ENCODE data around the gene GRIN2C.
A peak's percentile ranks its signal among the peaks of the same experiment; 100 is the strongest.

The GRIN2C gene

DNA sequence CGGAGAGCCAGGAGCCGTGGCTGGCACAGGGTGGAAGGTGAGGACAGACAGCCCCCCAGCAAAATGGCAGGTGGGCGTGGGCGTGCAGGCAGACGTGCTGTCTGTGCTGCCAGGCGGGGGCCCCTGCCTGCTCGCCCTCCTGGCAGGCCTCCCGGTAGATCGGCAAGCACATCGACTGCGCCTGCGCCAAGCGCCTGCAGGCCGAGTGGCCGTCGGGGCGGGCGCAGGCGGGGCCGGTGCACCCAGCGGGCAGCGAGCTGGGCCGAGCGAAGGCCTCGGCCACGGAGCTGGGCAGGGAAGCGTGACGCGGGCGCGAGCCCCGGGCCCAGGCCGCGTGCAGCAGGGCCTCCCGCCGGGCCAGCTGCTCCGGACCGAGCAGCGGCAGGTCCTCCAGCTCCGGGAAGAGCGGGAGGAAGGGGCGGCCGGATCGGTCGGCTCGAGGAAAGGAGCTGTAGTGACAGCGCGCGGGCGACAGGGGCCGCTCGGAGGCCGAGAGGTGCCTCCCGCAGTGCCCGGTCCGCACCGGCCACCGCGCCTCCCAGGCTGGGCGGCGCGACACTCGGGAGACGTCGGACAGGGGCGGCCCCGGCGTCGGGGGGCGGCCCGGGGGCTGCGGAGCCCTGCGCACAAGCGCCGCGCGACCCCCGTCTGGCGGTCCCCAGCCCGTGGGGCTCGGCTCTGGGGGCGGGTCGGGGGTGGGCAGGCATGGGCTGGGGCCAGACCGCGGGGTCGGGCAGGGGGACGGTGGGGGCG is 16.9 kb downstream of the GRIN2C start:
- peak; percentile 58 for DNase-seq

DNA sequence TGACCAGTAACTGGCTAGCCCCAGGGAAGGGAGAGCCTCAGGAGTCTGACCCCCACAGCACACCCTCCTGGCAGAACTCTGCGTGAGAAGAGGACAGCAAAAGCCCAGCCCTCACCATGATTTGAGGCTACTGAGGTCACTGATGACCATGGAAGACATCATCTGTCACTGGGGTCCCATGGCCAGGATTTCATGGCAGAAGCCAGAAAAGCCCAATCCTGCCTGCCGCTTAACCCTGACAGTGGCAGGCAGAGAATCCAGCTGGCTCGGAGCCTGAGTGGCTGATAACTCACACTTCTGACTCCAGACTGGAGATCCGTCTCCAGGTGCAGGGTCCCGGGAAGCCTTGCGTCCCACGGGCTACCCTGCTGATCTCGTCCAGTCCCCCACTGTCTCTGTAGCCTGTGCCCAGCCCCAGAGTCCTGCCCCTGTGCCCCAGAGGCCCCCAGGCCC is 17.5 kb downstream of the GRIN2C start:
- no peak for DNase-seq

DNA sequence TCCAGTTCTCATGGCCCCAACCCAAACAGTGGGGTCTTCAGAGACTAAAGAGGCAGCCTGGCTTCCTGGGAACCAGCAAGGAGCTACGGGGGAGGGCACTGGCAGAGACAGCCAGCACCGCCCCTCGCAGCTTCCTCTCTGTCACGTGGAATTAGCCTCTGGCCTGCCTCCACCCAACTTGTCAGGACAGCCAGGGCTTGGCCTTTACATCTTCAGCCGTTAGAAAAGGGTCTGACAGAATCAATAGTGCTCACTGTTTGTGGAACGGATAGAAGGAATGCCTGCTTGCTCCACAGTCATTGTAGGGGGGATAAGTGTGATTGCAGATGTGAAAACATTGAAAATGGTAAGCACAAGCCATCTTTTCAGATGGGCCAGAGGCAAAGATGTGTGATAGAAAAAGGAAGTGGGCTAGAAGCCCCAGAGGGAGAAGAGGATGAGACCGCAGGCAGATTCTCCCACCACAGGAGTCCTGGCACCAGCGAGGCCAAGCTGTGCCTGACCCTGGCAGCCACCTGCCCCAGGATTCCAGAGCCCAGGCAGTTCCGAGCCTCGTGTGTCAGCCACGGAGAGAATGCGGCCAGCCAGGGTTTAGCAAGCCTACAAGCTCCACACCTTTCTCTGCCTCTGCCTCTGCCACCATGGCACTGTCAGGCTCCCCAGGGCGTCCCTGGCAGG is 18.6 kb downstream of the GRIN2C start:
- DNase-seq: peak; percentile 28

DNA sequence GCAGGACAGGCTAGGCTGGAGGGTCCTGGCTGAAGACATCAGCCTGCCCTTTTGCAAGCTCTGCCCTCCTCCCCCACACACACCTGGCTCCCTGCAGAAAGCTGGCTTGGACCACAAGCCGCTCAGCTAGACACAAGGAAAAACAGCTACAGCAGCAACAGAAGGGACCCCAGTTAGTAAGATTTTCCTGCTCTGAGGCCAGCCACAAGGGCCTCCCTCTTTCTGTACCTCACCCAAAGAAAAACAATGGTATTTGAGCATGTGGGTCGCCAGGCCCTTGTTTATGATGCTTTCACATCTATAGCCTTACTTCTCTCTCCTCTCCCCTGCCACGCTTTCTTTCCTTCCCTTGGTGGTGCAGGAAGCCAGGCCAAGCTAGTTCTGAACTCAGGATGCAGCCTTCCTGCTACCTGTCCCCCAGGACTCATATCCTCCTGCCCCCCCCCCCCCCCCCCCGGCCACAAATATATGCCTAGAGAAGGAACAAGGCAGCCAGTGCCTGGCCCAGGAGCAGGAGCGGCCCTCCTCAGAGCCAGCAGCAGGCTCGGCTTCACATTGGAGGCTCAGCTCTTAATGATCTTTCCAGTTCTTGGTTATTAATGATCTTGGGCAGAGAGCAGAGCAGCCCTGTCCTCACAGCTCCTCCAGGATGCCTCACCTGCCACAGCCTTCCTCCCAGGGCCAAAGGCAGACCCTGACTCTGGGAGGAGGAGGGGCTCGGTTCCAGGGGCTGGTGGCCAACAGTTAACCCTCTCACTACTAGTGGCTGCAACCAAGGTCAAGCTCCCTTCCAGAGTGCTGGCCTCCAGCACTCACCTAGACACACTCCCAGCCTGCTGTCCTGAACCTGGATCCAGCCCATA is 19.5 kb downstream of the GRIN2C start:
- no peak for DNase-seq

GRCh38 chr17:74838274-74838673 is 21.4 kb downstream of the GRIN2C start:
- no peak for DNase-seq

DNA sequence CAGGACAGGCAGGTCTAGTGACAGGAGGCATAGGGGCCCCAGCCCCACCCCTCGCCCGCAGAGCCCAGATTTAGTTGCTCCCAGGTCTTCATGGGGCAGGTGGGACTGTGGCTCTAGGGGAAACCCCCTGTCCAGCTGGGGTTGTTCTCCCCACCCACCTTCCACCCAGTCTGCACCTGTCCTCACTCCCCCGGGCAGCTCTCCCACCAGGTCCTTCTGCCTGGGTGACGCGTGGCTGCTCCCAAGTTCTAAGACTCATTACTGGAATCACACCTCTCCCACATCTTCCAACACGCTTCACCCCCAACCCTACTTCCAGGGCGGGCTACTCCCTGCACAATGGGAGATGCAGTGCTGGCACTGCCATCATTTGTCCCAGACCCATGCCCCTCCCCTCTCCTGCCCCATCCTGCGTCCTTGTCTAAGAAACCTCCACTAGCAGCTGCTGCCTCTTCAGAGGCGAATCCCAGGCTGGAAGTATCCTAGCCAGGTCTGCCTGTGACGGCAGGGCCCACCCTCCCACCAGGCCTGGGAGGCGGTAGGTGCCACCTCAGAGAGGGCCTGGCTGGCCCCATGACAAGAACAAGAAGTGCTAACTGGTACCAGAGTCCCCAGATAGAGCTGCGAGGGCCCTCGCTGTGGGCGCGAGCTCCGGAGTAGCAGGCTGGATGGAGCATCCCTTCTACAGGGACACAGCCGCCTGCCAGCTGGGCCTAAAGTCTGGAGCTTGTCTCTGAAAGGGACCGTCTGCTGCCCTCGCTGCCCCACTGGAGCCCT is 22.8 kb downstream of the GRIN2C start:
- no peak for DNase-seq

GRCh38 chr17:74836191-74836590 is 23.5 kb downstream of the GRIN2C start:
- no peak for DNase-seq

GRCh38 chr17:74833501-74834377 is 25.9 kb downstream of the GRIN2C start:
- no peak for DNase-seq

GRCh38 chr17:74832421-74832820 is 27.3 kb downstream of the GRIN2C start:
- no peak for DNase-seq

GRCh38 chr17:74831444-74832146 is 28.1 kb downstream of the GRIN2C start:
- DNase-seq: no peak

DNA sequence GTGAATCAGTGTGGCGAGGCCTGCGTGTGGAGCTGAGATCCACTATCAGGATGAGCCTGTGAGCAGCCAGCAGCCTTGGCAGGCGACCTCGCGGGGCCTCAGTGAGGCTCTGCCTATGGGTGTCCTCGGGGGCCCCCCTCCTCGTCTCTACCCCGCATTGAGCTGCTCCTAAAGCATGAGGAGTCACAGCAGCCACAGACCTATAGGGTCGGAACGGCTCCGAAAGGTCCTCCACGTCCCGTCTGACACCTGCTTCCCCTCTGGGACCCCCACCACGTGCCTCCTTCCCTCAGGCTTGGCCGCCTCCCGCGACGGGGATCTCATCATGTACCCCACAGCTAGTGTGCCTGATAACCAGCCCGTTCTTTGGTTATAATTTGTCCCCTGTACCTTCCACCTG is 28.8 kb downstream of the GRIN2C start:
- no peak for DNase-seq

DNA sequence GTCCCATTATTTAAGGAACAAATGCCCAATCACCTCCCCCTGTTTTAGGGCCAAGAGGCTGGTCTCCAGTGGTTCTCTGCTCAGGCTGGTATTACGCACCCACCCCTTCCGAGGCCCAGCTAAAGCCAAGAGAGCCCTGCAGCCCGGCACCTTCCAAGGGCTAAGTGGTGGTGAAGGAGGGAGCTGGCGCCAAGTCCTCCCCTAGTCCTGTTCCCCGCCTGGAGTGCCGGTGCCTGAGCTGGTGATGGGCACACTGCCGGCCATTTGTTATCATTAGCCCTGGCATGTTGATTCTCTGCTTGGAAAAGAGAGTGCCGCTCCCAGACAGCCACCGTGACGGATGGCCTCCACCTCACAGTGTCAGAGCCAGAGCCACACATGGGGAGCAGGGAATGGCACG is 31.9 kb downstream of the GRIN2C start:
- no peak for DNase-seq

DNA sequence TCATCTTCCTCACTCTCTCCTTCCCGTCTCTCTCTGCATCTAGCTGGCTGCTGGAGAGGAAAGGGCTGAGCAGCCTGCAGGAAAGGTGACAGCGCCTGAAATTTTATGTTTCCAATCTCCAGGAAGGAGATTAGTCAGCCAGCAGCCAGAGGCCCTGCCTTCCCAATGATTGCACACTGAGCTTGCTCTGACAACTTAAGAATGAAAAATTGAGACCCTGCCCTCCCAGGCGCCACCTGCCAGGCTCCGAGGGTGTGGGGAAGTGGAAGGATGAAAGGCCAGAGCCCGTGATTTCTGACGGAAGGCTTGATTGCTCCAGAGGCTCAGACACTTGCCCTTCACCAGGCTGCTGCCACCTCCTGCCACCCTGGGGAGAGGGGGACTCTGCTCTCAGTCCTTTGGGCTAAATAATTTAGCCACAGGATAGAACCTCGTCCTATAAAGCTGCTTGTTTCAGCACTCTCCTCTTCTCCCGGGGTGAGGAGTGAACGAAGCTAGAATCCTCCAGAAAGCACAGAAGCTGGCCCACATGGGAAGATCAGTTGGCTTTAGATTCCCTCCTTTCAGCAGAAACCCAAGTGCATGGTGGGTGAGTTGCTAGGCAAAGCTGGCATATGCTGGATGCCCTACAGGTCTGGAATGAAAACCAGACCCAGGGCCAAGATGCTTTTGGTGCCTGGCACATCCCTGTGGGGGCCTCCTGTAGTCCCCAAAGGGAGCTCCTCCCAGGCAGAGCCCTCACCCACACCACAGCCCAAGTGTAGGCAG is 33.5 kb downstream of the GRIN2C start:
- DNase-seq: no peak

GRCh38 chr17:74824961-74825627 is 34.6 kb downstream of the GRIN2C start:
- no peak for DNase-seq

DNA sequence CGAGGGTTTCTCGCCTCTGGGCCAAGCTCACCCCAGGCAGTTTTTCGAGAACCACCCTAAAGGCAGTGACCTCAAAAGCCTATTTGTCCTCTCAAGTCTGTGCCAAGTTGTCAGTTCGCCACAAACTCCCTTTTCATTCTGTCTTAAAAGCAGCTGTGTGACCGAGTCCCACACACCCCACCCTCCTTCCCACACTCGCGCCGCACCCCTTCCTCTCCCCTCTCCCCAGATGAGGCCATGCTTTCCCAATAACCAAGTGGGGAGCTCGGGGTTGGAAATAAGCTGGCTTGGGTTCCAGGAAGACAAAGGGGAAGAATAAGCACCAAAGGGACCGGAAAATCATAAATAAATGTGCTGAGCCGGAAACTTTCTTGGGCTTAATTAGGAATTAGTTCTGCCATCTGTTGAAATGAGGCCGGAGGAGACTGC is 36.7 kb downstream of the GRIN2C start:
- DNase-seq: no peak

GRCh38 chr17:74822335-74822938 is 37.2 kb downstream of the GRIN2C start:
- DNase-seq: no peak

- no peak for DNase-seq
These were observed 37.9 kb downstream of the GRIN2C start for GRCh38 chr17:74821655-74822334.

- DNase-seq: no peak
These were observed 39.8 kb downstream of the GRIN2C start for GRCh38 chr17:74819801-74820436.
